Stimulated activated CD8-positive, alpha-beta memory T cell treated with anti-CD3 and anti-CD28 coated beads, Interleukin-7, amount 100 ng/mL, for 24 hours (primary cell): ENCODE data around the gene CDC42EP4.

Experiments used
- DNase-seq: peaks from one replicate; pipeline ENCODE4 v3.0.0-alpha.2; 2020; ENCODE audit warnings: low read depth

Gene CDC42EP4

DNA sequence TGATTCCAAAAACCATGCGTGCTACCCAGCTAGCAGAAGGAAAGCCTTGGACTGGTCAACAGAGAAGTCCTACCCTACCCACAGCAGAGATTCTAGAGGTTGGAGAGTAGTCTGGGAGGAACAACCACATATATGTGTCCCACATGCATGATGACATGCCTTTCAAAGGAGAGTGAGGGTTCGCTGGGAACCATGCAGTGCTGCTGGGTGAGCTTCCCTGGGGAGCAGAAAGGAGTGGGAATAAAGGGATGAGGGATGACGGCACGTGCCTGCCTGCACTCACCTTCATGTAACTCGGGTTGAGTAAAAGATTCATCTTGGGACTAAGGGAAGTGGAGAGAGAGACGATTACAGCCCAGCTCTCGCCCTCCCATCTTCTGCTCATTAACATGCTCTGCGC, 59.9 kb downstream of the CDC42EP4 start:
- DNase-seq: no peak

DNA sequence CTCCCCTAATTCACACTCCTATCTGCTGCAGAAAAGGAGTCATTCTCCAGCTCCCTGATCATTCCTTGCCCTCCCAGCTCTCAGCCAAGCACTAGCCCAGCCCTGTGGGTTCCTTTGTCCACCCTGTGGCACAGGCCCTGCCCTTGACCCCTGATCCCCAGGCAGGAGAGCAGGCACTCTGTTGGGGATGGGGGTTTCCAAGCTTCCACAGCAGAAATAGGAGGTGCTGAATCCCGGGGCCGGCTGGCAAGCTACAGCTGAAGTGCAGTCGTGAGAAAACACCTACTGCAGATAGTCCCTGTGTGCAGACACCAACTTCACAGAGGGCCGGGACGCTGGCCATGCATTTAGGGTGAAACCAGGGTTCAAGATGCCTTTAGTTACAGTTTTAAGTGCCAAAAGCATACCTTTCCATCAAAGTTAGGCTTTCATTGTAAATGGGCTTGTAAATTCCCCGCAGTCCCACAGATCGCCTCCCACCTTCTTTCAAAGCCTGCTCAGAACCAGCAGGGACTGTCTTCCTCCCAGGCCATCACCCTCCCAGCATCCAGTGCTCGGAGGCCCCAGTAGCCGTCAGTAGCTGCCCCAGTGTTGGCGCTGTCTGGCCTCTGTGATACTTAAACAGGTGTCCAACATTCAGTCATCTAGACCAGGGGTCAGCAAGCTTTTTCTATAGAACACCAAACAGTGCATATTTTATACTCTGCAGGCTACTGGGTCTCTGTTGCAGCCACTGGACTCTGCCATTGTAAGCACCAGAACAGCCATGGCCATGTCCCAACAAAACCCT, 60.8 kb downstream of the CDC42EP4 start:
- DNase-seq: no peak

DNA sequence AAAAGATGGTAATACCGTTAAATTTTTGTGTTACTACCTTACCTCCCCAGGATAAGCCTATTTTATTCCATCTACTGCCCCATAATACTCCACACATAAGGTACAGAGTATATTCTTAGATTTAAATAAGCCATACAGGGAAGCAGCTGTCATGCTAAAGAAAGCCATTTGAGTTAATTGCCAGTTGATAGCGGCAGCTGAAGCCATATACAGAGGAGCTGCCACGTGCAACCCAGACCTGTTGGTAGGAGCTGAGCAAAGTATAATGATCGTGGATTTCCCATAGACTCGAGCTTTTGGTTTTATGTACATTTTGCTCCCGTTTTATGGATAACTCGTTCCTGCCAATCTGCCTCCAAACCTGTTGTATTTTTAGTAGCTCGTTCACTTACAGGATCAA, 62.1 kb downstream of the CDC42EP4 start:
- no peak for DNase-seq

DNA sequence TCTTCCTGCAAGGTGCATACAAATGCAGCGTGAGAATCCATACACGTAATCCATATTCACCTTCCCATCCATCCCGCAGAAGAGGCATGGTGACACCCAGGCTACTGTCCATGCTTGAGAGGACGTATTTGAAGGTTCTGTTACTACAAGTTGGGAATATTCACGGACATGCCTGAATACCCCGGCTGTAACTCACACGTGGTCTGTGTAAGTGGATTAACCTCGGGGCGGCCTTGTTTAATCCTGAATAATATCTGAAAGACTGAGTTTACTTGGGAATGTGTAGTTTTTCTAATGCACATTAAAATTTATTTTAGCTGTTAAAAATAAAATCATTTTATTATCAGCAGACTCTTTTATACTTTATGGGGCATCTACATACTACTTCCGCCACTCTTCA, 63.3 kb downstream of the CDC42EP4 start:
- no peak for DNase-seq

DNA sequence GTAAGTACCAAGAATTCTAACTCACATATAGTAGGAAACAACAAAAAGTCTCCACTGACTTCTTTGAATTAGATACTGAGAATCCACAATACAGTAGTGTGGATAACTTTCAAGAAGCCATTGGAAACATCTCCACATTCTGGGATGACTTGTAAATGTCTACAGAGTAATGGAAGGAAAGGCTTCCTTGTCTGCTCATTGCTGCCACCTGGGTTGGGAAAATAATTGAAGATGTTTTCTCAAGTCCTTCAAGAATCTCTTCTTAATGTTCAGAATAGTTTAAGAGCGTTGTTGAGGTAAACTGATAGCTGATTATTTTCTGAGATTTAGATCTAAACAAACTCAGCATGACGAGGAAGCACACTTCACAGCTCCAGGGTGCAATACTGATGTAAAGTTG, 64.1 kb downstream of the CDC42EP4 start:
- no peak for DNase-seq

DNA sequence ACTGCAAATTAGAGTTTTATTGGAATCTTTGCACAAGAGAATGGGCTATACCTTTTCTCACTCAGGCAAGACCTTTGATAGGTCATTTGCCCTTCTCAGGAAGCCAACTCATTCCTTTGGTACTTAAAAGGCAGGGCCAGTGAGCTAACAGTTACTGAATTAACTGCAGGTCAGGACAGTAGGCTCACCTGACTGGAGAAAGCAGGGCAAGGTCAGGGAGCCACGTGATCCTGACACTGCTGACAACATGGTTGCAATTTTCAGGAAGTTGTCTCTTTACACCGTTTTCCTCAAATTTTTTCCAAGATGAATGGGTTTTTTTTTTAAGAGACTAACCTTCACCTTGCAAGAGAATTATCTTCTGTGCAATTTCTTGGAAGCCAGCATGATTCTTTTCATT, 71.2 kb downstream of the CDC42EP4 start:
- no peak for DNase-seq

DNA sequence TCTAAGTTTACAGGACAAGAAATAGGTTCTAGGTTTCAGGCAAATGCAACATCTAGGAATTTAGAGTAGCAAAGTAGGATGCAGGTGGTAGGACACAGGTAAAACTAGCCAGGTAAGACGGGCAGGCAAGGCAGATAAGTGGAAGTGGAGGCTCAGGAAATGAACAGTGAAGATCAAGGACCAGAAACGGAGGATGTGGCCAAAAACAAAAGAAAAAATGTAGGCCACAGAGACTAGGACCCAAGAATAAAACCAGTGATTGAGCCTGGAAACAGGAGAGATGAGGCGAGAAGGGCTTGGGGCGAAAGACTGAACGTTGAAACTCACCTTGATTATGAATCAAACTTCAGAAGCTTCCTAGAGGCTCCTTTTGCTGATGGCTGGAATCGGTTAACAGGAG, 74.1 kb downstream of the CDC42EP4 start:
- DNase-seq: no peak

DNA sequence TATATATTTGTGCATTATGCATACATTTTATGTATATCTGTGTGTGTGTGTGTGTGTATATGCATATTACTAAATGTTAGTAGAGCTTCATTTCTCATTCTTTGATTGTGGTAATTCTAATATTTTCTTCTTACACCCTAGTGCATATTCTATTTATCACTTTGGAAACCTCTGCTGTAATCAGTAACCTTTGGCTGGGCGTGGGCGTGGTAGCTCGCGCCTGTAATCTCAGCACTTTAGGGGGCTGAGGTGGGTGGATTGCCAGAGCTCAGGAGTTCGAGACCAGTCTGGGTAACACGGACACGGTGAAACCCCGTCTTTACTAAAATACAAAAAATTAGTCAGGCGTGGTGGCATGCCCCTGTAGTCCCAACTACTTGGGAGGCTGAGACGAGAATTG, 77.1 kb downstream of the CDC42EP4 start:
- no peak for DNase-seq
